ENCODE measurements around the gene CSRP2.

DNA sequence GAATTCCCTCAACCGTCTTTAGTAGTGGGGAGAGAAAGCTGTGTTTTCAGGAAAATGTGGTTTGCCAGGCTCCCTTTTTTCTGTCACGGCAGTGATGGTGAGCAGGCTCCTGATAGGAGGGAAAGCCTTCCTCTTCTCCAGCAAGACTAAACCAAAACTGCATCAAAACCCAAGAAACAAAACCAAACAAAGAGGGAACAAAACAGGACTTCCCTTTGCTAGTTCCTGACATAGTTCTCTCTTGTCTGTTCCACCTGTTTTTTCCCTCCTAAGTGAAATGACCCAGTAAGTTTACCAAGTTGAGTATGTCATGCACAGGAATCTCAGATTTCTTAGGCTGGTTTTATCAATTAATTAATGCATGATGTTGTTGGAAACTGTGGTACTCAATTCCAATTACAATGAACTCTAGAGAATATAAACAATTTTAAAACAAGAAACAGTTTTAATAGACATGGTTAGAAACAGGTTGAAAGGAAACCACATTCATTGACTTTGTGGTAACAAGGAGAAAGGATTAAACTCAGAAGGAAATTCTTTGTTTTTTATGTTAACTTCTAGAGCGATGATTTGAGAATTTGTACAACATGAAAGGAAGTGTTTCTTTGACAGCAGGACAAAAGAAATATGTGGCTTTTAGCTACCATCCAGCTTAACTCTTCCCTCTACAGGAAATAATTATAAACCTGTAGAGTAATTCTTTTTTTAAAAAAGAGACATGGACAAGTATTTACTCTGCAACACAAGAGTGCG lies 23.0 kb upstream of the CSRP2 start:
- no peak for TF ChIP-seq EZH2 (IDR thresholded peaks at IDR 0.05; ENCODE audit: low read length)
- no peak for TF ChIP-seq CTCF (optimal IDR thresholded peaks at IDR 0.05 in 1 of 3, IDR thresholded peaks at IDR 0.05 in 1 of 3, conservative IDR thresholded peaks at IDR 0.05 in 1 of 3; ENCODE audit: extremely low read depth in 1 of 3, insufficient read depth in 2 of 3, low read length in 3 of 3)

All from keratinocyte (primary cell).